ENCODE results near the gene CHTF18. TPM values are rescaled to one million over a fixed set of nuclear protein-coding genes. Genes with fewer than 3 reads are reported as not detected.

The CHTF18 gene
- total RNA-seq, 1 donor from 2014 or later, result 56.8 TPM

DNA sequence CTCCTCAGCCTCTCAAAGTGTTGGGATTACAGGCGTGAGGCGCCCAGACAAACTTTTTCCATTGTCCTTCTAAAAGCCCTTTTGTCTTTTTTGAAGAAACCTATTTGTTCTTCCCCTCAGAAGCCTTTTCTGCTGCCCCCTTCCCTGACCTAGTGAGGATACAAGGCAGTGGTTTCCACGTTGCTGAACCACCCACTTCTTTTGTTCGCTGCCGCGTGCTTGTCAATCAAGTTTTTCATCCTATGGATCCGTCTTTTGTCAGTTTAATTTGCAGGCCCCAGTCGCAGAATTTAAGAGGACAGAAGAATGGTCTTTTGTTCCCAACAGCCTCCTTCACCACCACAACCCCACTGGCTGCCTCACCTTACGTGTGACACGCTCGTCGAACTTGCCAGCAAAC is 32.3 kb downstream of the CHTF18 start:
- no peak overlapping the region for H3K4me3 Mint-ChIP-seq (ENCODE audit: unreplicated experiment)
- no peak for DNase-seq (ENCODE audit: low spot score)
- no peaks in the 10 kb centered on the region for H3K9me3 Mint-ChIP-seq (ENCODE audit: unreplicated experiment)
- TF ChIP-seq, protein P1, sequence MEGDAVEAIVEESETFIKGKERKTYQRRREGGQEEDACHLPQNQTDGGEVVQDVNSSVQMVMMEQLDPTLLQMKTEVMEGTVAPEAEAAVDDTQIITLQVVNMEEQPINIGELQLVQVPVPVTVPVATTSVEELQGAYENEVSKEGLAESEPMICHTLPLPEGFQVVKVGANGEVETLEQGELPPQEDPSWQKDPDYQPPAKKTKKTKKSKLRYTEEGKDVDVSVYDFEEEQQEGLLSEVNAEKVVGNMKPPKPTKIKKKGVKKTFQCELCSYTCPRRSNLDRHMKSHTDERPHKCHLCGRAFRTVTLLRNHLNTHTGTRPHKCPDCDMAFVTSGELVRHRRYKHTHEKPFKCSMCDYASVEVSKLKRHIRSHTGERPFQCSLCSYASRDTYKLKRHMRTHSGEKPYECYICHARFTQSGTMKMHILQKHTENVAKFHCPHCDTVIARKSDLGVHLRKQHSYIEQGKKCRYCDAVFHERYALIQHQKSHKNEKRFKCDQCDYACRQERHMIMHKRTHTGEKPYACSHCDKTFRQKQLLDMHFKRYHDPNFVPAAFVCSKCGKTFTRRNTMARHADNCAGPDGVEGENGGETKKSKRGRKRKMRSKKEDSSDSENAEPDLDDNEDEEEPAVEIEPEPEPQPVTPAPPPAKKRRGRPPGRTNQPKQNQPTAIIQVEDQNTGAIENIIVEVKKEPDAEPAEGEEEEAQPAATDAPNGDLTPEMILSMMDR (IDR thresholded peaks at IDR 0.05; ENCODE audit: unreplicated experiment), result no peak
- no peak overlapping the region for H3K27ac Mint-ChIP-seq (ENCODE audit: unreplicated experiment)
- H3K27me3 Mint-ChIP-seq (ENCODE audit: unreplicated experiment), result no peaks in the 10 kb centered on the region
- no peaks in the 10 kb centered on the region for H3K36me3 Mint-ChIP-seq (ENCODE audit: low read depth, unreplicated experiment)
- no peaks in the 10 kb centered on the region for H3K4me1 Mint-ChIP-seq (ENCODE audit: unreplicated experiment)

DNA sequence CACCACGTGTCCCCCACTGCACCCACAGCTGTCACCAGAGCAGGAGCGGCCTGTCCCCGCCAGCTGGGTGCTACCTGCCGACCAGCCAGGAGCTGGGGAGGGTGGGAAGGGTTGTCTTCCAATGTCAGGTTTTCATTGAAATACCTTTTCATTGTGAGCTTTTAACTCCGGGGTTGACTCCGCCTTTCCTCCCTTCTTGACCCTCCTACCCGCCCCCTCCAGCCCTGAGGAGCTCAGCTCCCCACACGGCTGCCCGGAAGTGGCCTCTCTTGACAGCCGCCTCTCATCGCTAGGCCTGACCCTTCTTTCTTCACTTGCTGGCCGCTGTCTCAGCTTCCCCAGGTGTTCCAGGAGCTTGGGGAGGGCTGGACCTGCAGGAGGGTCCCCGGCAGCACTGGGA is 33.3 kb downstream of the CHTF18 start:
- Mint-ChIP-seq H3K36me3 (ENCODE audit: low read depth, unreplicated experiment) (no peaks in the 10 kb centered on the region), H3K27ac (ENCODE audit: unreplicated experiment) (no peak overlapping the region), H3K9me3 (ENCODE audit: unreplicated experiment) (no peaks in the 10 kb centered on the region), H3K27me3 (ENCODE audit: unreplicated experiment) (no peaks in the 10 kb centered on the region), H3K4me3 (ENCODE audit: unreplicated experiment) (no peak overlapping the region), H3K4me1 (ENCODE audit: unreplicated experiment) (no peaks in the 10 kb centered on the region)
- TF ChIP-seq, protein P1 (IDR thresholded peaks at IDR 0.05; ENCODE audit: unreplicated experiment), result no peak
- no peak for DNase-seq (ENCODE audit: low spot score)

DNA sequence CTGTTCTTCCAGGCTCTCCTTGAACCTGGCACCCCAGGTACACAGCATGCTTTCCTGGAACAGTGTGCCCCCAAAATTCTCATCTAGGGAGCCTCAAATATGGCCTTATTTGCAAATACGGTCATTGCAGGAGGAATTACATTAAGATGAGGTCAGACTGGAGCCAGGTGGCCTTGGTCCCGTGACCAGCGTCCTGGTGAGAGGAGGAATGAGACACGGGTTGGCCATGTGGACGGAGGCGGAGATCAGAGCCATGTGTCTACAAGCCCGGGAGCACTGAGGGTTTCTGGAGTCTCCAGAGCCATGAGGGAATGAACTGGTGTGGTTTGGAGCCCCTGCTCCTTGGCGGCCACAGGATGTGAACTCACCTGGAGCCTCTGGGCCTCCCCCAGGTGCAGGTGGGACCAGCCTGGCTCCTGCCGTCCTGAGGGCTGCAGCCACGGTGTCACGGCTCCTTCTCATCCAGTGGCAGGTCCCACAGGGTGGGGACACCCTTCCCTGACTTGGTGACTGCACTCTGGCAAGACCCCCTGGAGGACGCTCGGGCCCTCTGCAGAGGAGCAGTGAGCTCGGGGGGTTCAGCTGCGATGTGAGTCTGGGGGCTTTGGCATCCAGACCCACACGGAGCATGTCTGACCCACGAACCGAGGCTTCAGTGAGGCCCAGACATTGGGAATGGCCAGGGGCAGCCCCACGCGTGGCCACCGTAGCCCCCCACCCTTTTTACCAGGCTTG is 33.9 kb downstream of the CHTF18 start:
- no peaks in the 10 kb centered on the region for H3K27me3 Mint-ChIP-seq (ENCODE audit: unreplicated experiment)
- no peaks in the 10 kb centered on the region for H3K9me3 Mint-ChIP-seq (ENCODE audit: unreplicated experiment)
- H3K4me1 Mint-ChIP-seq (ENCODE audit: unreplicated experiment), result no peaks in the 10 kb centered on the region

DNA sequence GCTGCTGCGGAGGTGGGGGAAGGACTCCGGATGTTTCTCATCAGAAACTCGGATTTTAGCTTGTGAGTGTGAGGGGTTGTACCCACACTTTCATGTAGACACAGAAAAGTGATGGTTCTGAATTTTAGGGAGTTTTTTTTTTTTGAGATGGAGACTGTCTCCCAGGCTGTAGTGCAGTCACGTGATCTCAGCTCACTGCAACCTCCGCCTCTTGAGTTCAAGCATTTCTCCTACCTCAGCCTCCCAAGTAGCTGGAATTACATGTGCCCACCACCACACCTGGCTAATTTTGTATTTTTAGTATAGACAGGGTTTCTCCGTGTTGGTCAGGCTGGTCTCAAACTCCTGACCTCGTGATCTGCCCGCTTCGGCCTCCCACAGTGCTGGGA is 34.5 kb downstream of the CHTF18 start:
- H3K4me3 Mint-ChIP-seq (ENCODE audit: unreplicated experiment), result no peak overlapping the region

More for the DNA sequence above, 33.9 kb downstream of the CHTF18 start:
- TF ChIP-seq, protein P1 (IDR thresholded peaks at IDR 0.05; ENCODE audit: unreplicated experiment), result no peak
- Mint-ChIP-seq H3K36me3 (ENCODE audit: low read depth, unreplicated experiment) (no peaks in the 10 kb centered on the region), H3K4me3 (ENCODE audit: unreplicated experiment) (no peak overlapping the region), H3K27ac (ENCODE audit: unreplicated experiment) (no peak overlapping the region)
- DNase-seq (ENCODE audit: low spot score), result no peak

DNA sequence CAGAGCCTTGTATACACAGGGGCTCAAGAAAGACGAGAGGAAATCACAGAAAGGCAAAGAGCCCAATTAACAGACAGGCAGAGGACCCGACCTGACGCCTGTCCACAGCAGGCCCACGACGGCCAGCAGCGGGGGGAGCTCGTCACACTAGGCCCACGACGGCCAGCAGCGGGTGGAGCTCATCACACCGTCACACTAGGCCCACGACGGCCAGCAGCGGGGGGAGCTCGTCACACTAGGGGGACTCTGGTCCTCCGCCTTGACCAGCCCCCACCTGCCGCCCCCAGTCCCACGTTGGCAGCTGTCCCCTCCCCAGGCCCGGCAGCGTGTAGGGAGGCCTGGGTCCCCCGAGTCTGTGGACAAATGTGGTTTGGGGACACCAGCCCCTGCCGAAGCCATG is 35.8 kb downstream of the CHTF18 start:
- Mint-ChIP-seq H3K36me3 (ENCODE audit: low read depth, unreplicated experiment) (no peaks in the 10 kb centered on the region), H3K4me1 (ENCODE audit: unreplicated experiment) (no peaks in the 10 kb centered on the region), H3K27me3 (ENCODE audit: unreplicated experiment) (no peaks in the 10 kb centered on the region), H3K9me3 (ENCODE audit: unreplicated experiment) (no peaks in the 10 kb centered on the region), H3K4me3 (ENCODE audit: unreplicated experiment) (no peak overlapping the region), H3K27ac (ENCODE audit: unreplicated experiment) (no peak overlapping the region)
- TF ChIP-seq, protein P1 (IDR thresholded peaks at IDR 0.05; ENCODE audit: unreplicated experiment), result no peak
- no peak for DNase-seq (ENCODE audit: low spot score)

More for the DNA sequence above, 34.5 kb downstream of the CHTF18 start:
- no peaks in the 10 kb centered on the region for H3K4me1 Mint-ChIP-seq (ENCODE audit: unreplicated experiment)
- DNase-seq (ENCODE audit: low spot score), result no peak
- TF ChIP-seq, protein P1 (IDR thresholded peaks at IDR 0.05; ENCODE audit: unreplicated experiment), result no peak
- H3K27ac Mint-ChIP-seq (ENCODE audit: unreplicated experiment), result no peak overlapping the region
- H3K9me3 Mint-ChIP-seq (ENCODE audit: unreplicated experiment), result no peaks in the 10 kb centered on the region
- no peaks in the 10 kb centered on the region for H3K27me3 Mint-ChIP-seq (ENCODE audit: unreplicated experiment)
- H3K36me3 Mint-ChIP-seq (ENCODE audit: low read depth, unreplicated experiment), result no peaks in the 10 kb centered on the region
